Right lobe of liver (tissue), 4 donors: ENCODE measurements around the gene KIAA1671.
A peak's percentile ranks its signal among the peaks of the same experiment; 100 is the strongest.

ENCODE experiments used
- POLR2A ChIP-seq: fragments of 450-650 bp; IDR thresholded peaks from one replicate; pipeline ENCODE4 v1.6.1; 2017; ENCODE audit warnings: antibody characterized with exemption, mild to moderate bottlenecking
- TF ChIP-seq, protein P1 (sequence below), 4 donors: fragments of 200-600 bp in 3 of 4; fragments of 450-650 bp in 1 of 4; IDR thresholded peaks; one replicate each; pipeline versions ENCODE4 v1.5.1 to v1.8.0; 2016 to 2022; ENCODE audit warnings: antibody characterized with exemption in 4 of 4, mild to moderate bottlenecking in 2 of 4
- donor health status: DM: no; HTN: no; CAD: no.
- donor health status: DM: no; HTN: no; CAD: no.
- donor health status: DM: no; HTN: yes; CAD: no.

- TF ChIP-seq, protein P1, sequence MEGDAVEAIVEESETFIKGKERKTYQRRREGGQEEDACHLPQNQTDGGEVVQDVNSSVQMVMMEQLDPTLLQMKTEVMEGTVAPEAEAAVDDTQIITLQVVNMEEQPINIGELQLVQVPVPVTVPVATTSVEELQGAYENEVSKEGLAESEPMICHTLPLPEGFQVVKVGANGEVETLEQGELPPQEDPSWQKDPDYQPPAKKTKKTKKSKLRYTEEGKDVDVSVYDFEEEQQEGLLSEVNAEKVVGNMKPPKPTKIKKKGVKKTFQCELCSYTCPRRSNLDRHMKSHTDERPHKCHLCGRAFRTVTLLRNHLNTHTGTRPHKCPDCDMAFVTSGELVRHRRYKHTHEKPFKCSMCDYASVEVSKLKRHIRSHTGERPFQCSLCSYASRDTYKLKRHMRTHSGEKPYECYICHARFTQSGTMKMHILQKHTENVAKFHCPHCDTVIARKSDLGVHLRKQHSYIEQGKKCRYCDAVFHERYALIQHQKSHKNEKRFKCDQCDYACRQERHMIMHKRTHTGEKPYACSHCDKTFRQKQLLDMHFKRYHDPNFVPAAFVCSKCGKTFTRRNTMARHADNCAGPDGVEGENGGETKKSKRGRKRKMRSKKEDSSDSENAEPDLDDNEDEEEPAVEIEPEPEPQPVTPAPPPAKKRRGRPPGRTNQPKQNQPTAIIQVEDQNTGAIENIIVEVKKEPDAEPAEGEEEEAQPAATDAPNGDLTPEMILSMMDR (IDR thresholded peaks at IDR 0.05): peak; percentile 45 to 54 (median 48)
- TF ChIP-seq POLR2A: peak; percentile 44
Observed at GRCh38 chr22:25110846-25111578, 158.5 kb downstream of the KIAA1671 start.
